ENCODE data around the gene IGHMBP2.
"Not testable (repeated sequence)": the region's sequence is repeated elsewhere in the genome, so short reads cannot be mapped to it uniquely, and the experiment has no call there.

The IGHMBP2 gene

DNA sequence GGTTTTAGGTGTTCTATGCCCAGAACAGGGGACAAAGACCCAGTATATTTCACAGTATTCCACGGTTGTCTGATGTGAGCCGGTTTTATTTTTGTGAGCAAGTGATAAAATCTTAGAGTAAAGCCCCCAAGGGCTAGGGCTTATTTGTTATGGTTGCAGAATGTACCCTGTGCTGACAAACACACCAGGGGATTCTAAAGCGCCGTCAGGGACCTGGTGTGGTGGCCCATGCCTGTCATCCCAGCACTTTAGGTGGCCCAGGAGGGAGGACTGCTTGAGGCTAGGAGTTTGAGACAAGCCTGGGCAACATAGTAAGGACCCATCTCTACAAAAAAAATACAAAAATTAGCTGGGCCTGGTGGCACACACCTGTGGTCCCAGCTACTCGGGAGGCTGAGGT lies 22.8 kb upstream of the IGHMBP2 start:
- no peak overlapping the region for H3K27ac ChIP-seq
- no peak for TF ChIP-seq ZFX (IDR thresholded peaks at IDR 0.05)
- TF ChIP-seq, protein P1, sequence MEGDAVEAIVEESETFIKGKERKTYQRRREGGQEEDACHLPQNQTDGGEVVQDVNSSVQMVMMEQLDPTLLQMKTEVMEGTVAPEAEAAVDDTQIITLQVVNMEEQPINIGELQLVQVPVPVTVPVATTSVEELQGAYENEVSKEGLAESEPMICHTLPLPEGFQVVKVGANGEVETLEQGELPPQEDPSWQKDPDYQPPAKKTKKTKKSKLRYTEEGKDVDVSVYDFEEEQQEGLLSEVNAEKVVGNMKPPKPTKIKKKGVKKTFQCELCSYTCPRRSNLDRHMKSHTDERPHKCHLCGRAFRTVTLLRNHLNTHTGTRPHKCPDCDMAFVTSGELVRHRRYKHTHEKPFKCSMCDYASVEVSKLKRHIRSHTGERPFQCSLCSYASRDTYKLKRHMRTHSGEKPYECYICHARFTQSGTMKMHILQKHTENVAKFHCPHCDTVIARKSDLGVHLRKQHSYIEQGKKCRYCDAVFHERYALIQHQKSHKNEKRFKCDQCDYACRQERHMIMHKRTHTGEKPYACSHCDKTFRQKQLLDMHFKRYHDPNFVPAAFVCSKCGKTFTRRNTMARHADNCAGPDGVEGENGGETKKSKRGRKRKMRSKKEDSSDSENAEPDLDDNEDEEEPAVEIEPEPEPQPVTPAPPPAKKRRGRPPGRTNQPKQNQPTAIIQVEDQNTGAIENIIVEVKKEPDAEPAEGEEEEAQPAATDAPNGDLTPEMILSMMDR (conservative IDR thresholded peaks at IDR 0.05): no peak

DNA sequence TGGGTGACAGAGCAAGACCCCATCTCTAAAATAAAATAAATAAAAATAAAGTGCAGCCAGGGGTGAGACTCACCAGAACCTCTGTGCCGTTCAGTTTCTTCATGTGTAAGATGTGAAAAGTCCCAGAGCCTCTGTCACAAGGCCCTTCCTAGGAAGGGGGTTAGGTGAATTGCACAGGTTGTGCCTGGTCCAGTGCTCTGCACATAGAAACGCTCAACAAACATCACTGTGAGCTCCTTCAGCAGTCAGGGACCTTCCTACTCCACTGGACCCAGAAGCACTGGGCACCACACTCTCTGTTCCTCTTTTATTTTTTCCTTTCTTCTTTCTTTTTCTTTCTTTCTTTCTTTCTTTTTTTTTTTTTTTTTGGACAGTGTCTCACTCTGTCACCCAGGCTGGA lies 22.4 kb upstream of the IGHMBP2 start:
- TF ChIP-seq, protein P1 (conservative IDR thresholded peaks at IDR 0.05): no peak
- TF ChIP-seq ZFX (IDR thresholded peaks at IDR 0.05): no peak
- no peak overlapping the region for H3K27ac ChIP-seq

DNA sequence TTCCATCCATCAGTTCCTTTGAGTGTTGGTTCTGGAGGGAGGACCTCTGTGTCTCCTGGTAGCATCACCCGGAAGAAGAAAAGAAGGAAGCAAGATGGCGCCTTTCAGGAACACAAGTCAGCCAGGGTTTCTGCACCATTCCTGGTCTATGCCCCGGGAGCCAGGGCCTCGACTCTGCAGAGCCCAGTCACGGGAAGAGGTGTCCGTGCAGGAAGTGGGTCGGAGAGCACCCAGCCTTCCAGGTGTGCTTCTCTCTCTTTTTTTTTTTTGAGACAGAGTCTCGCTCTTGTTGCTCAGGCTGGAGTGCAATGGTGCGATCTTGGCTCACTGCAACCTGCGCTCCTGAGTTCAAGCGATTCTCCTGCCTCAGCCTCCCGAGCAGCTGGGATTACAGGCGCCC lies 21.3 kb upstream of the IGHMBP2 start:
- TF ChIP-seq, protein P1 (conservative IDR thresholded peaks at IDR 0.05): no peak
- no peak for TF ChIP-seq ZFX (IDR thresholded peaks at IDR 0.05)
- no peak overlapping the region for H3K27ac ChIP-seq

DNA sequence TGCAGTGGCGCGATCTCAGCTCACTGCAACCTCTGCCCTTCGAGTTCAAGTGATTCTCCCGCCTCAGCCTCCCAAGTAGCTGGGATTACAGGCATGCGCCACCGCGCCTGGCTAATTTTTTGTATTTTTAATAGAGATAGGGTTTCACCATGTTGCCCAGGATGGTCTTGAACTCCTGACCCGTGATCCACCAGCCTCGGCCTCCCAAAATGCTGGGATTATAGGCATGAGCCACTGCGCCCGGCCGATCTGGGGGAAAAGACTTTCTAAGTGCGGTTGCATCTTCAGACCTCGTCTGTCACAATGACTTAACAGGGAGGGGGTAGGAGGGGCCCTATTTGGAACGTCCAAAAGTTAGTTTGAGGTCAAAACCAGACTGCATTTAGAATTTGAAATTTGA lies 18.9 kb upstream of the IGHMBP2 start:
- not testable (repeated sequence) for H3K27ac ChIP-seq

DNA sequence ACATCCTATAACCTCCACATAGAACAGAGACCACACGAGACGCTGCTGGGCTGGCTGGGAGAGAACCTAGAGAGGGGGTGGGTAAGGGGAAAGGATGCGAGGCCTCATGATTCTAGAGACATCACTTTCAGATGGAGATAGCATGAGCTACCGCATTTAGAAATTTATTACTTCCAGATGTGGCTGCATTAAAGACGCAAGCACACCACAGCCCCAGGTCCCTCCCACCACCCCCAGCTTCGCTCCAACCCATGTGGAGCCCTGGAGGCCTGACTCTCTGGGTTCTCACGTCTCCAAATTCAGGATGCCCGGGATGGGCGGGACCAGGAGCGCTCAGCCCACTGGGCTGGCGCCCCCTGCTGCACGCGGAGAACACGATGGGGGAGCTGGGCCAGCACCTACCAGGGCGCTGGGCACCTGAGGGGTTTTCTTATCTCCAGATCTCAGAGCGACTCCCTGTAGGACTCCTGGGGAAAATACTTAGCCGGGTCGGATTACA lies 13.7 kb upstream of the IGHMBP2 start:
- TF ChIP-seq ZFX (IDR thresholded peaks at IDR 0.05): no peak
- TF ChIP-seq, protein P1 (conservative IDR thresholded peaks at IDR 0.05): no peak
- no peak overlapping the region for H3K27ac ChIP-seq

DNA sequence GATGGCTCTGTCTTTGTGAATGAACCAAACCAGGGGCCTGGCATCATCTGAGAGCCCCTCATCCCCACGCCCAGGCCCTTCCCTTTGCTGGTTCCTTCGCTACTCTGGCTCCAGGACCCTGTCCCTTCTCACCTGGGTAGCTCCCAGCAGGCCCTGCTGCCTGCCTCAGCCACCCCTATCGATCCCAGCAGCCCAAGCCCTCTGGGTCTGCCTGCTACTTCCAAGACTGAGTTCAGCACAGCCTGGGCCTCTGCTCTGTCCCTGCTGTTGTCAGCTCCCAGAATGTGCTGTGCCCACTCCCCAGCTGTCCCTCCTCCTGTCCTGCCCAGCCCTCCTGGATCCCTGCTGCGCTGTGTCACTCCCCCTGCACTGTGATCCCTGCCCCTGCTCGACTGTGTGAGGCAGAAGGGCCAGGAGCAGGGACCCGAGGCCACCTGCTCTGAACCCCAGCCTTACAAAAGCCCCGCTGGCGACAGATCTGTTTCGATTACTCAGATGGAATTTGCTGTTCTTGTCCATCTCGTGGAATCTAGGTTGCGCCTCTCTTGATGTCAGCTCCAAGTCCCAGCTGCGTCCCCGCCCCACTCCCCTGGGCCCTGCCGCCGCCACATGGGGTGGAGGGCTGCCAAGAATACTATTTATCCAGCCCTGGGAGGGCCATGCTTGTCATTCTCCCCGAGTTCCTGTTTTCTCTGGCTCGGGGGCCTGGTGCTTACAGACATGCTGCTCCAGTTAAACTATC lies 13.0 kb upstream of the IGHMBP2 start:
- no peak overlapping the region for H3K27ac ChIP-seq

DNA sequence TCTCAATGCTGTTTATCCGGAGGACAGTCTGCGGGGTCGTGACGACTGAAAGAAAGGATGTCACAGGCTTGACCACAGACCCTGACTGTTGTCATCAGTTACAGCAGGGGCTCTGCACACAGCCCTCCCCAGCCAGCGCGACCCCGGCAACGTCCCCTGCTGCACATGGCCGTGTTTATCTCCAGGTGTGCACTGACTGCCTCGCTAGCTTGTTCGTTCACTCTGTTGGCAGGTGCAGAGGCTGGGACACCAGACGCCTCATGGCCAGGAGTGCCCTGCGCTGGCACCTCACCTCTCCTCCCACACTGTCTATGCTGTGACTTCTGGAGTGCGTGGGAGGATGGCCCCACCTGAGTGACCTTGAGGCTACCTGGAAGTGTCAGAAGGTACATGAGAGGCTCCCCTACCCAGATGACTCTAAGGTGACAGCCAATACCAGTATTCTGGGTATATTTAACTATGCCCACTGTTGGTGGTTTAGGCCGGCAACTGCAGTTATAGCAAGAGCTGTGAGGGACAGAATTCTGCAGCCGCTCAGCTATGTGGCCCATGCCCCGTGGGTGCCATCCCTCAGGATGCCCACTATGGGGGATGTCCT lies 12.2 kb upstream of the IGHMBP2 start:
- TF ChIP-seq, protein P1 (conservative IDR thresholded peaks at IDR 0.05): no peak
- no peak for TF ChIP-seq ZFX (IDR thresholded peaks at IDR 0.05)
- H3K27ac ChIP-seq: no peak overlapping the region

More for the DNA sequence above, 13.0 kb upstream of the IGHMBP2 start:
- no peak for TF ChIP-seq ZFX (IDR thresholded peaks at IDR 0.05)
- TF ChIP-seq, protein P1 (conservative IDR thresholded peaks at IDR 0.05): no peak

Data from C4-2B (cell line).